Common myeloid progenitor, CD34-positive (primary cell): Measurements from ENCODE around the gene AUTS2.

ENCODE experiments used
- CTCF ChIA-PET: fragments of 350-600 bp; sonication (Branson Sonifier 250); formaldehyde crosslinking; loops from one replicate; lab custom pipeline; 2021; ENCODE audit warnings: antibody characterized with exemption; lab: Charles Lee
- POLR2A ChIA-PET: fragments of 350-600 bp; sonication (Branson Sonifier 250); formaldehyde crosslinking; loops from one replicate; lab custom pipeline; 2021; ENCODE audit warnings: antibody characterized with exemption; lab: Charles Lee
- DNase-seq, 3 donors: peaks; one replicate each; pipeline versions ENCODE4 v3.0.0 to v3.0.0-alpha.2; 2013
- H3K27ac ChIP-seq, 2 experiments: 1 replicate in 1 of 2; 2 replicates in 1 of 2; pipeline ENCODE4 v1.7.0; 2013; ENCODE audit warnings: inconsistent platforms in 2 of 2, low read length in 2 of 2, mild to moderate bottlenecking in 2 of 2, low read depth in 1 of 2, moderate library complexity in 1 of 2; ENCODE audit not compliant: severe bottlenecking in 2 of 2, insufficient read depth in 1 of 2, poor library complexity in 1 of 2
- H3K27me3 ChIP-seq, 5 experiments: replicated peaks in 2 of 5; 1 replicate in 3 of 5; 2 replicates in 2 of 5; pipeline versions ENCODE4 v1.6.1 to v1.7.0; 2013; ENCODE audit warnings: low read length in 4 of 5, mild to moderate bottlenecking in 2 of 5, moderate library complexity in 2 of 5, inconsistent platforms in 1 of 5; ENCODE audit not compliant: insufficient read depth in 5 of 5, control insufficient read depth in 4 of 5
- H3K36me3 ChIP-seq, 4 experiments: 1 replicate in 2 of 4; 2 replicates in 2 of 4; pipeline versions ENCODE4 v1.6.1 to v1.7.0; 2013; ENCODE audit warnings: low read length in 3 of 4, control low read depth in 1 of 4, mild to moderate bottlenecking in 1 of 4; ENCODE audit not compliant: control insufficient read depth in 4 of 4, insufficient read depth in 4 of 4
- H3K4me1 ChIP-seq, 4 experiments: 1 replicate in 3 of 4; 2 replicates in 1 of 4; pipeline versions ENCODE4 v1.6.1 to v1.7.1; 2013; ENCODE audit warnings: low read length in 3 of 4, mild to moderate bottlenecking in 3 of 4, control low read depth in 1 of 4, inconsistent platforms in 1 of 4, moderate library complexity in 1 of 4; ENCODE audit not compliant: control insufficient read depth in 4 of 4, insufficient read depth in 4 of 4; ENCODE audit errors: control extremely low read depth in 1 of 4
- H3K4me3 ChIP-seq, 7 experiments: 1 replicate in 4 of 7; 2 replicates in 3 of 7; pipeline versions ENCODE4 v1.5.1 to v1.7.0; 2013; ENCODE audit warnings: mild to moderate bottlenecking in 7 of 7, low read length in 6 of 7, moderate library complexity in 6 of 7, inconsistent platforms in 2 of 7, low read depth in 2 of 7, control low read depth in 1 of 7; ENCODE audit not compliant: insufficient read depth in 4 of 7, control insufficient read depth in 1 of 7; ENCODE audit errors: extremely low read depth in 1 of 7
- H3K9me3 ChIP-seq, 5 experiments: 1 replicate in 4 of 5; 2 replicates in 1 of 5; pipeline versions ENCODE4 v1.6.1 to v1.7.1; 2013; ENCODE audit warnings: low read length in 4 of 5, mild to moderate bottlenecking in 2 of 5, inconsistent platforms in 1 of 5, low read depth in 1 of 5, moderate library complexity in 1 of 5; ENCODE audit not compliant: control insufficient read depth in 4 of 5, insufficient read depth in 2 of 5; ENCODE audit errors: control extremely low read depth in 1 of 5
- WGBS: methylation state at CpG from one replicate; pipeline ENCODE4 v1.1.5; 2013; ENCODE audit not compliant: insufficient coverage; 5-methylcytosine and 5-hydroxymethylcytosine counted together

AUTS2 gene

GRCh38 chr7:70545214-70545613 lies 946.9 kb downstream of the AUTS2 start:
- WGBS = 98% methylated on average over 5 of the region's 6 CpGs
- POLR2A ChIA-PET = no interaction called here
- Histone ChIP-seq H3K27ac (no peak overlapping the region), H3K36me3 (peaks cover 0 to 3% (median 0%) of the 10 kb centered on the region in 4 experiments), H3K9me3 (peaks cover 0 to 4% (median 0%) of the 10 kb centered on the region in 5 experiments), H3K4me3 (no peak overlapping the region), H3K27me3 (no peaks in the 10 kb centered on the region), H3K4me1 (peaks cover 0 to 2% (median 0%) of the 10 kb centered on the region in 4 experiments)
- no peak for DNase-seq
- CTCF ChIA-PET = no interaction called here

- Histone ChIP-seq H3K4me3 (no peak overlapping the region), H3K9me3 (peaks cover 0 to 4% (median 0%) of the 10 kb centered on the region in 5 experiments), H3K4me1 (no peaks in the 10 kb centered on the region), H3K27ac (no peak overlapping the region), H3K36me3 (no peaks in the 10 kb centered on the region), H3K27me3 (no peaks in the 10 kb centered on the region)
- 100% methylated on average over 1 of the region's 3 CpGs for WGBS
- ChIA-PET CTCF (no interaction called here), POLR2A (no interaction called here)
- DNase-seq = no peak
Observed at GRCh38 chr7:70552141-70552540, 953.9 kb downstream of the AUTS2 start.

GRCh38 chr7:70553364-70553763 lies 955.1 kb downstream of the AUTS2 start:
- CTCF ChIA-PET = no interaction called here
- 56% methylated on average over 1 of the region's 1 CpG for WGBS

GRCh38 chr7:70554646-70555045 lies 956.4 kb downstream of the AUTS2 start:
- ChIA-PET POLR2A (no interaction called here), CTCF (no interaction called here)
- Histone ChIP-seq H3K4me1 (no peaks in the 10 kb centered on the region), H3K27me3 (no peaks in the 10 kb centered on the region), H3K9me3 (peaks cover 0 to 9% (median 1%) of the 10 kb centered on the region in 5 experiments), H3K27ac (no peak overlapping the region), H3K4me3 (no peak overlapping the region), H3K36me3 (peaks cover 0 to 10% (median 0%) of the 10 kb centered on the region in 4 experiments)
- WGBS = 90% methylated on average over 1 of the region's 1 CpG
- no peak for DNase-seq

More at GRCh38 chr7:70553364-70553763, 955.1 kb downstream of the AUTS2 start:
- DNase-seq = no peak
- Histone ChIP-seq H3K27ac (no peak overlapping the region), H3K9me3 (peaks cover 0 to 5% (median 0%) of the 10 kb centered on the region in 5 experiments), H3K4me1 (no peaks in the 10 kb centered on the region), H3K27me3 (no peaks in the 10 kb centered on the region), H3K36me3 (peaks cover 0 to 6% (median 0%) of the 10 kb centered on the region in 4 experiments), H3K4me3 (no peak overlapping the region)
- POLR2A ChIA-PET = interaction anchor here (0.6 kb wide), 1 partner anchor 86 kb away, joined by 3 read pairs; no protein-coding TSS in a partner anchor

- DNase-seq = no peak
- peaks cover 0 to 10% (median 0%) of the 10 kb centered on the region in 4 experiments for H3K36me3 ChIP-seq
- no peaks in the 10 kb centered on the region for H3K4me1 ChIP-seq
- POLR2A ChIA-PET = no interaction called here
- CTCF ChIA-PET = no interaction called here
- no peak overlapping the region for H3K27ac ChIP-seq
- no peaks in the 10 kb centered on the region for H3K27me3 ChIP-seq
- H3K9me3 ChIP-seq = peaks cover 0 to 9% (median 1%) of the 10 kb centered on the region in 5 experiments
- no peak overlapping the region for H3K4me3 ChIP-seq
- WGBS = 100% methylated on average over 2 of the region's 2 CpGs
Observed at GRCh38 chr7:70556761-70557160, 958.5 kb downstream of the AUTS2 start.

GRCh38 chr7:70557338-70557737 lies 959.1 kb downstream of the AUTS2 start:
- no peak for DNase-seq
- 98% methylated on average over 4 of the region's 4 CpGs for WGBS
- ChIA-PET CTCF (no interaction called here), POLR2A (no interaction called here)
- Histone ChIP-seq H3K36me3 (peaks cover 0 to 10% (median 0%) of the 10 kb centered on the region in 4 experiments), H3K4me1 (no peaks in the 10 kb centered on the region), H3K9me3 (peaks cover 0 to 9% (median 1%) of the 10 kb centered on the region in 5 experiments), H3K27ac (no peak overlapping the region), H3K27me3 (no peaks in the 10 kb centered on the region), H3K4me3 (no peak overlapping the region)

- CTCF ChIA-PET = no interaction called here
- Histone ChIP-seq H3K9me3 (peaks cover 0 to 9% (median 1%) of the 10 kb centered on the region in 5 experiments), H3K36me3 (peaks cover 0 to 10% (median 0%) of the 10 kb centered on the region in 4 experiments), H3K27me3 (no peaks in the 10 kb centered on the region), H3K4me3 (no peak overlapping the region), H3K27ac (no peak overlapping the region), H3K4me1 (no peaks in the 10 kb centered on the region)
- 99% methylated on average over 4 of the region's 5 CpGs for WGBS
- POLR2A ChIA-PET = no interaction called here
- no peak for DNase-seq
Observed at GRCh38 chr7:70559815-70560214, 961.5 kb downstream of the AUTS2 start.
